ENCODE data around the gene PRPF4.
A peak's percentile ranks its signal among the peaks of the same experiment; 100 is the strongest.
"Not testable (repeated sequence)": the region's sequence is repeated elsewhere in the genome, so short reads cannot be mapped to it uniquely, and the experiment has no call there.

The PRPF4 gene

DNA sequence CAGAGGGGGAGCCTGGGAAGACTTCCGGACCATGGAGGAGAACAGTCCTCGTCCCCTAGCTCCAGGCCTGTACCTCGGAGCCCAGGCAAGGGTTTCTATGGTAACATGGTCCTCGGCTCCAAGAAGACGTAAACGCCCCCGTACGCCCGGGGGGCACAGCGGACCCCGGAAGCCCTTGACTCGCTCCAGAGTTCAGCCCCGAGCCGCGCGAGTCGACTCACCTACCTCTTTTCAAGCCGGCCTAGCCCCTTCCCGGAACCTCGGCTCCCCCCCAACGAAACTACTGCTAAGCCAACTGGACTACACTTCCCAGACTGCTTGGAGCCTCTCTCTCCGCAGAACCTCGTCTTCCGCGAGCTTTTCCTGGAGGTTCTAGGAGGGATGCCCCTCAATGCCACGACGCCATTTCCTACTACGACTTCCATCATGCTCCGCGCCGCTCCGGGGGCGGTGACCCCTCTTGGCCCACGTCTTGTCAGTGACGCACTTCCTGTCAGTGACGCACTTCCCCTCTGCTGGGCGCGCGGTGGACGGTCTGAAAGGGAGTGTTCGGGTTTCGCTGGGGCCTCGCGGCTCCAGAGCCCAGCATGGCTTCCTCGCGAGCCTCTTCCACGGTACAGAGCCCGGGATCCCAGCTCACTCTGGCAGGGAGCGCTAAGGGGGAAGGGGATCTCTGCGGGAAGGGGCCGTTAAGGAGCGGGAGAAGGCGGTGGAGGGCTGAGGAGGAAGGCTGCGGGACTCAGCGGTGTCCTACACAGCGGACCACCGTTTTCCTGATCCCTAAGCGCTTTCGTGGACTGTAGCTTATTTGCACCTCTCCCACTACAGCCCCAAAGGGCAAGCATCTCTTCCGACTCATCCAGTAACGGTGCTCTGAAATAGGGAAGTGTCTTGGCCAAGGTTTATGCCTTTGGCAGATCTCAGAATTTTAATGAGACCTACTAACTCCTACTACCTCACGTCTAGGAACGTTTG lies at the start of gene PRPF4, which contains the start of gene CDC26:
Gene PRPF4 (plus strand): TSS at position 502 of the 975 bp plus-strand sequence. CDS start 86 bp downstream, at position 588.
Gene CDC26 (minus strand): TSS at position 416 of the 975 bp plus-strand sequence. CDS start 3,065 bp downstream, outside the sequence.
- peak; percentile 98 for DNase-seq (ENCODE audit: low read depth, low spot score)

DNA sequence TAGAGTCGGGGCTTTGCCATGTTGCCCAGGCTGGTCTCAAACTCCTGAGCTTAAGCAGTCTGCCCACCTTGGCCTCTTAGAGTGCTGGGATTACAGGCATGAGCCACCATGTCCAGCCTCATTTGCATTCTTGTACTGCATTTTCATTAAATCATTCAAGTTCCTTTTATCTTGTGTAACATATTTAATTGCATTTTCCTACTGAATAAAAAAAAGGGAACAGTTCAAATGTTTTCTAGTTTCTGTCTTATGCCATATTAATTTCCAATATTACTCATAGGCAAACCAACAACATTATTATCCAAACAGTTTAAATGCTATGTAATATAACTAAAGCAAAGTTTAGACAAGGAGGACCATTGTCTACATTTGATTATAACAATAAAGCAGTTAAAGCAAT lies 48.0 kb upstream of the PRPF4 start:
- no peak for DNase-seq (ENCODE audit: low read depth, low spot score)

DNA sequence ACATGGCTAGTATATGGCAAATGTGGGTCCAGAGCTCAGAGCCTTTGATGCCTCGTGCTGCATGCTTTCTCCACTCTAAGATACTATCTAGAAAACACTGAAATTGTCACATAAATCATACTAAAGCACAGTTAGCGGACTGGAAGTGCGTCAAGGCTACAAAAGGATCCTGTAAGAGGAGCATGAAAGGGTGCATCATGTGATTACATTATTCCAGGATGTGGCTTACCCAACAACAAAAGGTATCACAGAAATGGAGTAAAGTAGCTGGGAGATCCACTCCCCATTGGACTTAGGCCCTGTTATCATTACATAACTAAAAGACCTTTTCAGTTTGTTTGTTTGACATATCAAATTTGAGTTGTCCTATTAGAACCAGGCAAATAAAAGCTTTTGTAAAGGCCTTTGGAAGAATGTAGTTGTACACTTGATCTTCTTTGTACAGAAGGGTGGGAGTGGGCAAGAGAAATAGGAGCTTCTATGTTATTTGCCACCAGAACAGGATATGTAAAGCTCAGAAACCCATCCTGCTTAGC lies 47.3 kb upstream of the PRPF4 start:
- DNase-seq (ENCODE audit: low read depth, low spot score), result no peak

DNA sequence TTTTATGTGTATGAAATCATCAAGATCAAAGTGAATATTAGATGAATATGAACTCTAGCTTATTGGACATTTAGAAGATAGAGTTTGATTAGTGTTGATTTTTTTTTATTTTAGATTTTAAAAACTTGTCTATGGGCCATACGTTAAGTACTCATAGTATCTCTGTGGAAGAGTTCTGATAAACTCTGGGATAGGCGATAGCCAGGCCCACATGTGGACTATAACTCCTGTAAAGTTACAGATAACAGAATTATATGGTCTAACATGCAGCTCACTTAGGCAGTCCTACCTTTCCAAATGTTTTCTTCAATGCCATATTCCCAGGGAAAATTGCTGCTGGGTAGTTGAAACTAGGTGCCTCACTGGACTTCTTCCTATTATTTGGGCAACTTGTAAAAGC lies 43.8 kb upstream of the PRPF4 start:
- no peak for DNase-seq (ENCODE audit: low read depth, low spot score)

DNA sequence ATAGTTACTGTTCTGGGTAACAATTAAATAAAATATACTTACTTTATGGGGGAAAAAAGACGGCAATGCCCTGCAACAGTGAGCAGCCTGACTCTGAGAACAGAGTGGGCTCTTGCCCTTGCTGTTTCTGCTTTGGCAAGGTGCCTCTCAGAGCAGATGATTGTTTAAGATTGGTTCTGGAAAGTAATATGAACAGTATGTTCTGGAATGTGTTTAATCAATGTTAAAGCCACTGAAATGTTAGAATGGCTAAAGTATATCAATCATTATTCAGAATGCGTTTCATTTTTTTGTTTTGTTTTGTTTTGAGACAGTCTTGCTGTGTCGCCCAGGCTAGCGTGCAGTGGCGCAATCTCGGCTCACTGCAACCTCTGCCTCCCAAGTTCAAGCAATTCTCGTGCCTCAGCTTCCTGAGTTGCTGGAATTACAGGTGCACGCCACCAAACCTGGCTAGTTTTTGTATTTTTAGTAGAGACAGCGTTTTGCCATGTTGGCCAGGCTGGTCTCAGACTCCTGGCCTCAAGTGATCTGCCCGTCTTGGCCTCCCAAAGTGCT lies 39.7 kb upstream of the PRPF4 start:
- DNase-seq (ENCODE audit: low read depth, low spot score), result not testable (repeated sequence)

DNA sequence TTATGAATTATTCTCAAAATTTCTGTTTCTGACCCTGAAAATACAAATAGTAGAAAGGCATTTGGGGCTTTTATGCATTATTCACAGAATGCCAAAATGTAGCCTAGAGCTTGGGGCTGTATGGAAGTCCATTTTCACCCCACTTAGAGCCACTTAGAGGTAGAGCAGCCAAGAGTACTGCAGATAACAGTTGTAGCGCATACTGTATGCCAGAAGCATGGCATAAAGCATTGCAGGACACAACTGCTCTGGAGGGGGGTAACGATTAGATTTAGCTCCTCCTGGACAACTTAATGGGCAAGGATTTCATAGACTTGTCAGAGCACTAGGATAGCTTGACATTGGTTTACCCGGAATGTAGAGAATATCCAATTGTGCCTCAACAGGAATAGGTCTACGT lies 38.4 kb upstream of the PRPF4 start:
- no peak for DNase-seq (ENCODE audit: low read depth, low spot score)

DNA sequence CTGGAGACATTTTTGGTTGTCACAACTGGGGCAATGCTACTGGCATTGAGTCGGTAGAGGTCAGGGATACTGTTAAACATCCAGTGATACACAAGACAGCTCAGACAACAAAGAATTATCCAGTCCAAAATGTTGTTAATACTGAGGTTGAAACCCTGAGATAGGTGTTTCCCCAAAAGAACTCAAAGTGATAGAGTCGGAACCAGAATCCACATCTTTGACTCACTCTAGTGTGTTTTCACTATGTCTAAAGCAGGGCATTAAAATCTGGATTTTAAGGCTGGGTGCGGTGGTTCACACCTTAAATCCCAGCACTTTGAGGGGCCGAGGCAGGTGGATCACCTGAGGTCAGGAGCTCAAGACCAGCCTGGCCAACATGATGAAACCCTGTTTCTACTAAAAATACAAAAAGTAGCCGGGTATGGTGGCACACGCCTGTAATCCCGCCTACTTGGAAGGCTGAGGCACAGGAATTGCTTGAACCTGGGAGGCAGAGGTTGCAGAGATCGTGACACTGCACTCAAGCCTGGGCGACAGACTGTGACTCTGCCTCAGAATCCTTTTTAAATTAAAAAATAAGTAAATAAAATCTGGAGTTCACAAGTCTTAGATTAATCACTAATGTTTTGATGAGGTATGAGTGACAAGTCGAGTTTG lies 37.1 kb upstream of the PRPF4 start:
- DNase-seq (ENCODE audit: low read depth, low spot score), result no peak

DNA sequence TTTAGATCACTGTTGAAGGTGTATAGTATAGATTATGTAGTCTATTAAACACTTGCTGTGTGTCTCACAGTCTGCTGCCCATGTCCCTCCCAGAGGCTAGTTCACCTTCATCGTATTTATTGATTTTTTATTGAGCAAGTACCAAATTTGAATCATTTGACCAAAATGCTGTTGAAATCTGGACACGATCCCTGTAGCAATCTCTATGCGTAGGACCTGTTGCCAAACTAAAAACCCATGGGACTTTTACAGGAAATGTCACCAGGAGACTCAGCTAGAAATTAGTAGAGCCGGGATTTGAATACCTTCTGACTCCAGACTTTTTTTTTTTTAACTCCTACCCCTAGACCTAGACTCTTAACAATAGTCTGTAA lies 36.6 kb upstream of the PRPF4 start:
- DNase-seq (ENCODE audit: low read depth, low spot score), result no peak

DNA sequence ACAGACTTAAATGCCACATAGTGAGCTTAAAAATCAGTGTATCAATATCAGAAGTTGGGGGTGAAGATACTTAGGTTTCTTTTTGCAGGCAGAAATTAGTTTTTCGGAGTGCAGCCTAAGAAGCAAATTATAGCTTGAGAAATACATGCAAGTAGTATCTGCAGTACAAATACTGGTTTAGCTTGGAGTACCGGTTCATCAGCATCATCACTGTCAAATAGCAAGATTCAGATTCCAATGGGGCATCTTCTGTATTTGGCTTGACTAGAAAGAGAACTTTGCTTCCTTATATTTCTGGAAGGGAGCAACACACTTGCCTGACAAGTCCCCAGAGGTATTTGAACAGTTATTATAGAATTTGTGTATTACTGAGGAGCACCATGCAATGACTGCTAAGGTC lies 34.3 kb upstream of the PRPF4 start:
- no peak for DNase-seq (ENCODE audit: low read depth, low spot score)

DNA sequence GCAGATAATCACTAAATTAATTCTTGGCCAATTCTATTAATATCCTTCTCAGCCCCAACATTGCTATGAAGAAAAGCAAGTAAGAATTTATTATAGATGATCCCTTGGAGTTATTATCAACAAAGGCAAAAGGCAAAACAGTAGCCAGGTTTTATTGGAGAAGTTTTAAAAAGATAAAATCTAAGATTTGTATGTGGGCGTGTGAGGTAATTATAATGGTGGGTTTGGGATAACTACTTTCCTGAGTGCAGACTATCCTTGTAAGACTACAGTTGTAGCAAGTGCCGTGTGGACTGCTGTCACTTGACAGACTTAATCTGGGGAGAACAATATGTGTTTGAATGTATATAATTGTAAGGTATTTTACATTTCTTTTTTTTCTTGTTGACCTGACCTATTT lies 30.9 kb upstream of the PRPF4 start:
- no peak for DNase-seq (ENCODE audit: low read depth, low spot score)

DNA sequence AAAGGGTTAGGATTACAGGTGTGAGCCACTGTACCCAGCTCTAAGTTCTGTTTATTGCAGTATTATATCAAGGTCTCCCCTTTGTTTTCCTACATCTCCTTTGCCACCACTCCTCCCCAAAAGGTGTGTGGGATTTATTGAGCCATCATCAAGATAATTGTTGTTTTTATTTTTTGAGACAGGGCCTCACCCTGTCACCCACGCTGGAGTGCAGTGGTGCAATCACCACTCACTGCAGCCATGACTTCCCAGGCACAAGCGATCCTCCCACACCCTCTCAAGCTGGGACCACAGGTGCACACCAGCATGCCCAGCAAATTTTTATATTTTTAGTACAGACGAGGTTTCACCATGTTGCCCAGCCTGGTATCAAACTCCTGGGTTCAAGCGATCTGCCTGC lies 29.6 kb upstream of the PRPF4 start:
- DNase-seq (ENCODE audit: low read depth, low spot score), result no peak

DNA sequence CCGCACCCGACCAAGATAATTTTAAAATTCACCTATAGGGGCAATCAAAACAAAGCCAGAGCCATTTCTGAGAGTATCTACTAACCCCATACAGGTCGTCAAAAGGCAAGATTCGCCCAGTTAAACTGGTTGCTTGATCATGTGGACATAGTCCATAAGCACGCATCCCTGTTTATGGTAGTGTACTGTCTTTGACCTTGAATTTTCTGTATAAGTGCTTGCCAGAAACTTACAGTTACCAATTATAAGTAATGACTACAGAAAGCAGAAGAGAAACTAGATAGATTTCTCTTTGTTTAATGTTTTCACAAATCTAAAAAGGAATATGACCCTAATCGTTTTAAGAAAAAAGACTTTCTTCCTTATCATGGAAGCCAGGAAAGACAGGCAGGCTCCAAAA lies 28.5 kb upstream of the PRPF4 start:
- no peak for DNase-seq (ENCODE audit: low read depth, low spot score)

DNA sequence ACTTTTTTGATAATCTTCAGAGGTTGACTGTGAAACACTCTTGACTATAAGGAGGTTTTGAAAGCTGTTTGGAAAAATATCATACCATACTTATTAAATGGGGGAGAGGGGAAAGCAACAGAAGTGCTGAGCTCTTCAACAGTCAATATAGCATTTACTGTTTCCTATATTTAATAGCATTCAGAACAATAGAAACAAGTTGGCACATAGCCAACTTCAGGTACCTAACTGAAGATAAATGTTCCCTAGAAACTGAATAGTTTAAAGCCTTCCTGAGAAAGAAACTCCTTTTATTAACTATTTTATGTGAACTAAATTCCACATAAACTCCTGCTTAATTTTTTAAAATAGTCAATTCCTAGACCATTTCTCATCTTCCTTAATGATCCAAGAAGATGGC lies 27.8 kb upstream of the PRPF4 start:
- no peak for DNase-seq (ENCODE audit: low read depth, low spot score)

DNA sequence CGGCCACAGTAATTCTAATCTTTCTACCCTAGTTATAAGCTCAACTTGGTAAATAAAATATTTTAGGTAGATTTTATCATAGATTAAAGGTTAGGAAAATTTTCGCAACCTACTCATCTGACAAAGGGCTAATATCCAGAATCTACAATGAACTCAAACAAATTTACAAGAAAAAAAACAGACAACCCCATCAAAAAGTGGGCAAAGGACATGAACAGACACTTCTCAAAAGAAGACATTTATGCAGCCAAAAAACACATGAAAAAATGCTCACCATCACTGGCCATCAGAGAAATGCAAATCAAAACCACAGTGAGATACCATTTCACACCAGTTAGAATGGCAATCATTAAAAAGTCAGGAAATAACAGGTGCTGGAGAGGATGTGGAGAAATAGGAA lies 25.8 kb upstream of the PRPF4 start:
- not testable (repeated sequence) for DNase-seq (ENCODE audit: low read depth, low spot score)

DNA sequence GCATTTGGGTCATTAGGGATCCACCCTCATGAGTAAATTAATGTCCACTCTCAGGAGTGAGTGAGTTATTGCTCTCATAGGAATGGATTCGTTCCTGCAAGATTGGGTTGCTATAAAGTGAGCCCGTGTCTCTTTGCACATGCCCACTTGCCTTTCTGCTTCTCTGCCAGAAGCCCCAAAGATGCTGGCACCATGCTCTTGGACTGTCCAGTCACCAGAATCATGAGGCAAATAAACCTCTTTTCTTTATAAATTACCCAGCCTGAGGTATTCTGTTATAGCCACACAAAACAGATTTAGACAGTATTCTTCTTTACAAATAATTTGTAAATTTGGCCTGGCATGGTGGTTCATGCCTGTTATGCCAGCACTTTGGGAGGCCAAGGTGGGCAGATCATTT lies 24.7 kb upstream of the PRPF4 start:
- DNase-seq (ENCODE audit: low read depth, low spot score), result no peak

DNA sequence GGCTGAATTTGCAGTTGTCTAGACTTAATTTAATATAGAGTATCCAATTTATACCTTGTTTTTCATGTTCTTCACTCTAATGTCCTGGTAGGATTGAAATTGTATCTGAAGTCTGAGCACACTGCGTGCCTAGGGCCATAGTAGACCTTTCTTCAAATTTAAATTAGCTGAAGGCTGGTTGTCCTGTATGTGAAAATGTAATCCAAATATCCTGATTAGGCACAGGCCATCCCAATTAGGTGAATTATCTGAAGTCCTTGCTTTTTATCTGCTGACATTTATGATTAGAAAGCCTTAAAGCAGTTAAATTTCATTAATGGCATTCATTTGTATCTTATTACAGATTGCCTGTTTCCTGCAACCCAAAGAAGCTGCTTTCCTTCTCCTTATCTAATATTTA lies 20.5 kb upstream of the PRPF4 start:
- no peak for DNase-seq (ENCODE audit: low read depth, low spot score)

DNA sequence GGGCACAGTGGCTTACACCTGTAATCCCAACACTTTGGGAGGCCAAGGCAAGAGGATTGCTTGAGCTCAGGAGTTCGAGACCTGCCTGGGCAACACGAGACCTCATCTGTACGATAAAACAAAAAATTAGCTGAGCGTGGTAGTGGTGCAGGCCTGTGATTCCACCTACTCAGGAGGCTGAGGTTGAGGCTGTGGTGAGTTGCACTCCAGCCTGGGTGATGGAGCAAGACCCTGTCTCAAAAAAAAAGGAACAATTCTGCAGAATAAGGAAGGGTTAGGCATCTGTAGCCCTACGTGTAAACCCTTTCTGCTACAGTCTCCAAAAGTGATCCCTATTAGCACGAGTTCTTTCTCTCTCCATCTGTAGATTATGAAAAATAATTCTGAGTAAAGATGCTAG lies 20.0 kb upstream of the PRPF4 start:
- DNase-seq (ENCODE audit: low read depth, low spot score), result no peak

DNA sequence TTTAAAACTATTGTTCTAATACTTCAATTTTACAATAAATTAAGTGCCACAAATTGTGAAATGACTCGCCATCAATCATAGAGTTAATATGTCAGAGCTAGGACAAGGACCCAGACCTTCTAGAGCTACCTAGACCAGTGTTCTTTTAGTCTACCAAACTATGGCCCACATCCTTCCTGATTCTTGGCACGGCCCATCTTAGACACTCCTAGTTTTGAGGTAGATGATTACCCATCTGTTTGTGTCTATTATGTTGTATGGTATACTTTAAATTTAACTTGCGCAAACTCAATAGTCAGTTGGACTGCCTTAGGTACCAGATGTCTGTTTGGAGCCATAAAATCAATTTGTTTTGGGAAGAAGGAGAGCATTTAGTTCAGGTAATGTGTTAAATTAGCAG lies 17.6 kb upstream of the PRPF4 start:
- no peak for DNase-seq (ENCODE audit: low read depth, low spot score)

DNA sequence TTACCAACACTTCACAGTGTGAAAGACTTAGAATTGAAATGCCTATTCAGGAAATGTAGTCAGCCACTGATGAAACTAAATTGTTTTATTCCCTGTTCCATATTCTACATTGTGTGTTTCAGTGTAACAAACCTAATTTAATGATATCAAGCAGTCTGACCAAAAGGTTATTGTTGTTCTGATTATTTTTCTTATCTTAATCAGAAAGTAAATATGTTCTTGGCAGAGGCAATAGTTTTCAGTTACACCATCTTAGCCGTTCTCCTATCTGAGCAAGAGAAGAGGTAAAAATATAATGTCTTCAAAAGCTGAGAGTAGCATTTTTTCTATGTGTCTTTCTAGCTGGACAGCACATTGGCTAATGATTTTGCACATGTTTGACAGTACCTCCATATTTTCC lies 17.2 kb upstream of the PRPF4 start:
- DNase-seq (ENCODE audit: low read depth, low spot score), result no peak

DNA sequence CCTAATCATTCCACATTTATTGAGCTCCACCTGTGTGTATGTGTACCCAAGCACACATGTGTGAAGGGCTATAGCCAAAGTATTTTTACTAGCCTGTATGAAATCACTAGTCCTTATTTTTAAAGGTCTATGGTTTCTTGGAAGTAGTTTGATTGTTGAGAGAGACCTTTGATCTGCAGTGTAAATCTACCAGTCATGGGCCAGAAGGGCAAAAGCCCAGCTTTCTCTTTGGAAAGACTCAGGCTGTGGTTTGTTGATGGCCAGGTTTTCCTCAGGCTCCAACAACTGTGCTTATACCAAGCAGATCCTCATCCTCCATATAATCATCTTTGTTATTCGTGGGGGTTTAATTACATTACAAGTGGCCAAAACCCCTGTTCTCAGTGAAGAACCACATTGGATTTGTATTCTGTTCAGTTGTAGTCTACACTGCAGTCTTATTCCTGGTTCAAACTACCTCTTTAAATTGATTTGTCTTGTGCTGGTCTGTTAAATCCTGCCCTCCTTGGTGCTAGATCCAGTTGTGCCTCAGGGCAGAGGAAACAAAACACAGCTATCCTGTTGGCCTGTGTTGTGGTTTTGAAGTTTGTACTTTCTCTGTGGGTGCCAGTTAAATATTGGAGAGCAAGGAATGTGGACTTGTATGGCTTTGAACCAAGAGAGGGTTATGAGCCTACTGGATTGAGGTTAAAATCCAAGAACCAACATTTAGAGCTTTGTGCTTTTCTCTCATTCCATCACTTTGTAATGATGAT lies 13.4 kb upstream of the PRPF4 start:
- no peak for DNase-seq (ENCODE audit: low read depth, low spot score)

DNA sequence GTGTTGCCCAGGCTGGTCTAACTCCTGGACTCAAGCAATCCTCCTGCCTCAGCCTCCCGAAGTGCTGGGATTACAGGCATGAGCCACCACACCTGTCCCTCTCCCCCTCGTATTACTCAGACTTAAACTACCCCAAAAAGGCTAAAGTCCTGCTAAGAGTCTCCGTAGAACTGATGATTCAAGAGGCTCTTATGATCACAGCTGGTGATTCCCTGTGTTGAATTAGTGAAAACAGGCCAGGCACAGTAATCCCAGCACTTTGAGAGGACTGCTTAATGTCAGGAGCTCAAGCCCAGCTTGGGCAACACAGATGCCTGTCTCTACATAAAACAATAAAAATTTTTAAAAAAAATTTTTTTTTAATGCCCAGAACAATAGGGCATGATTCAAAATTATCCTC lies 9.3 kb upstream of the PRPF4 start:
- no peak for DNase-seq (ENCODE audit: low read depth, low spot score)
